ENCODE results near the gene DYSF. TPM values are rescaled to one million over a fixed set of nuclear protein-coding genes. Genes with fewer than 3 reads are reported as not detected.

The DYSF gene
- total RNA-seq, 1 experiment from 2014 or later: 5.5 TPM

GRCh38 chr2:71612581-71613402 is 159.4 kb downstream of the DYSF start:
- no peak overlapping the region for H4K91ac ChIP-seq (ENCODE audit: insufficient read length, low read depth, low read length)
- no peaks in the 10 kb centered on the region for H3K27me3 ChIP-seq (ENCODE audit: insufficient read depth, low read length)
- H3K79me1 ChIP-seq (ENCODE audit: insufficient read depth, low read depth, low read length, poor library complexity, severe bottlenecking): no peaks in the 10 kb centered on the region
- peaks cover 3% of the 10 kb centered on the region; the same call in 1 of the 2 replicates for H3K27me3 Mint-ChIP-seq (ENCODE audit: low read depth)
- no peak overlapping the region for H2BK120ac ChIP-seq (ENCODE audit: low read depth, low read length, poor library complexity, severe bottlenecking)
- H3K9me3 ChIP-seq (ENCODE audit: control insufficient read depth, low read depth, low read length): no peaks in the 10 kb centered on the region
- H4K5ac ChIP-seq (ENCODE audit: insufficient read length, low read depth, low read length): no peak overlapping the region
- no peaks in the 10 kb centered on the region for H4K20me1 ChIP-seq (ENCODE audit: control insufficient read depth, insufficient read depth, insufficient read length)
- no peak overlapping the region for H3K4ac ChIP-seq (ENCODE audit: low read depth, low read length)
- no peak overlapping the region for H3K23ac ChIP-seq (ENCODE audit: insufficient read length, low read depth, low read length)
- H3K27ac ChIP-seq (ENCODE audit: insufficient read length, low read depth, low read length): no peak overlapping the region
- no peak overlapping the region for H2BK5ac ChIP-seq (ENCODE audit: insufficient read length, low read length)
- H3K4me3 Mint-ChIP-seq: no peak overlapping the region
- peak; percentile 8 for DNase-seq
- H3K14ac ChIP-seq (ENCODE audit: insufficient read depth, low read length): no peak overlapping the region
- no peak overlapping the region for H4K8ac ChIP-seq (replicated peaks; ENCODE audit: insufficient read length, low read depth, low read length)
- peaks cover 0 to 3% (median 0%) of the 10 kb centered on the region in 3 experiments; a peak in 1 of 7 replicates for H3K36me3 Mint-ChIP-seq (ENCODE audit: insufficient read depth in 1 of 3, low read depth in 3 of 3)
- no peaks in the 10 kb centered on the region for H3K23me2 ChIP-seq (ENCODE audit: insufficient read length, low read depth, low read length, poor library complexity, severe bottlenecking)
- no peak overlapping the region for H2AK5ac ChIP-seq (ENCODE audit: insufficient read length, low read length)
- H3K79me2 ChIP-seq (ENCODE audit: insufficient read depth, low read length): no peaks in the 10 kb centered on the region
- no peak overlapping the region for H2BK12ac ChIP-seq (ENCODE audit: insufficient read length, low read depth, low read length)
- H3K18ac ChIP-seq (ENCODE audit: insufficient read length, low read depth, low read length): no peak overlapping the region
- no peak overlapping the region for H2BK15ac ChIP-seq (ENCODE audit: low read depth, low read length)
- no peak overlapping the region for H2BK20ac ChIP-seq (ENCODE audit: low read depth, low read length, poor library complexity, severe bottlenecking)
- H3K27ac Mint-ChIP-seq: no peak overlapping the region
- no peak overlapping the region for H3K4me2 ChIP-seq (ENCODE audit: insufficient read depth, insufficient read length, low read length)
- TF ChIP-seq CTCF (conservative IDR thresholded peaks at IDR 0.05): no peak
- H3K4me1 Mint-ChIP-seq: peaks cover 0 to 4% of the 10 kb centered on the region in 2 experiments; a peak in 3 of 4 replicates
- H3T11ph ChIP-seq (ENCODE audit: low read length): no peak overlapping the region
- no peaks in the 10 kb centered on the region for H3K4me1 ChIP-seq (ENCODE audit: insufficient read depth, low read length)
- H2AFZ ChIP-seq (ENCODE audit: low read length): no peak overlapping the region
- H3K9me3 Mint-ChIP-seq: no peaks in the 10 kb centered on the region
- no peak overlapping the region for H3K9ac ChIP-seq (ENCODE audit: extremely low read depth, insufficient read length, low read length)
- no peak overlapping the region for H3K56ac ChIP-seq (ENCODE audit: insufficient read length, low read depth, low read length)
- no CpG with 5 or more reads among the region's 17 CpGs for WGBS (ENCODE audit: extremely low coverage, insufficient read length, low lambda C conversion rate)

Measured in H9 (cell line).